ENCODE measurements around the gene COA6.
"Not testable (repeated sequence)": the region's sequence is repeated elsewhere in the genome, so short reads cannot be mapped to it uniquely, and the experiment has no call there.

The COA6 gene

DNA sequence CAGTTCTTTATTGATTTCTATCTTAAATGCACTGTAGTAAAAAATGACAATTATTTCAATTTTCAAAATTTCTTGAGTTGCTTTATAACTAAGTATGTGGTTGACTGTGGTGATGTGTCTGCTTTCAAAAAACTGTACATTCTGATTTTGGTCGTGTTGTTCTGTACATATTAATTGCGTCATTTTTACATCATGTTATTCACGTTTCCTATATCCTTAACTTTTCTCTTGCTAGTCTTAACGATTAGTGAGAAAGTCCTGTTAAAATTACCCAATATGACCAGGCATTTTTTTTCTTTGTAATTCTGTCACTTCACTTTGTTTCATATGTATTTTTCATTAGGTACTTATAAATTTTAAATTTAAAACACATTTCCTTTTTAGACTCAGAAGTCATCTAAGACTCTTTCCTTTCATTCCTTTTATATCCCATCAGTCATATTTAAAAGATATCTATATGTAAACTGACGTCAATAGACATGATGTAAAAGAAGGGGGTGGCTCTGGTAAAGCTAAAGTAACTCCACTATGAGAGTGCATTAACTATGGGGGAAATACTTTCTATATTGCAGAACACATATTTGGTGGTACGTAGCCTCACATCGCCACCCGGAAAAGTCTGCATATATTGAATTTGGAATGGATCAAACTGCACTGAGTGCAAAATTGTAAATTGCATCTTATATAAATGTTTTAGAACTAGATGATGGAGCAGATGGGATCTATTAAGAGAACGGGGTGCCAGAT, 1.1 kb upstream of the COA6 start:
- H3K27ac ChIP-seq: no peak overlapping the region
- H3K36me3 ChIP-seq: peaks cover 27% of the 10 kb centered on the region
- H3K27me3 ChIP-seq (ENCODE audit: insufficient read depth, low read depth, severe bottlenecking): no peaks in the 10 kb centered on the region
- peaks cover 4% of the 10 kb centered on the region for H3K9me3 ChIP-seq (ENCODE audit: severe bottlenecking)
- TF ChIP-seq, protein P1, sequence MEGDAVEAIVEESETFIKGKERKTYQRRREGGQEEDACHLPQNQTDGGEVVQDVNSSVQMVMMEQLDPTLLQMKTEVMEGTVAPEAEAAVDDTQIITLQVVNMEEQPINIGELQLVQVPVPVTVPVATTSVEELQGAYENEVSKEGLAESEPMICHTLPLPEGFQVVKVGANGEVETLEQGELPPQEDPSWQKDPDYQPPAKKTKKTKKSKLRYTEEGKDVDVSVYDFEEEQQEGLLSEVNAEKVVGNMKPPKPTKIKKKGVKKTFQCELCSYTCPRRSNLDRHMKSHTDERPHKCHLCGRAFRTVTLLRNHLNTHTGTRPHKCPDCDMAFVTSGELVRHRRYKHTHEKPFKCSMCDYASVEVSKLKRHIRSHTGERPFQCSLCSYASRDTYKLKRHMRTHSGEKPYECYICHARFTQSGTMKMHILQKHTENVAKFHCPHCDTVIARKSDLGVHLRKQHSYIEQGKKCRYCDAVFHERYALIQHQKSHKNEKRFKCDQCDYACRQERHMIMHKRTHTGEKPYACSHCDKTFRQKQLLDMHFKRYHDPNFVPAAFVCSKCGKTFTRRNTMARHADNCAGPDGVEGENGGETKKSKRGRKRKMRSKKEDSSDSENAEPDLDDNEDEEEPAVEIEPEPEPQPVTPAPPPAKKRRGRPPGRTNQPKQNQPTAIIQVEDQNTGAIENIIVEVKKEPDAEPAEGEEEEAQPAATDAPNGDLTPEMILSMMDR (IDR thresholded peaks at IDR 0.05; ENCODE audit: low read depth, low read length): no peak
- no peak for DNase-seq
- peak overlapping the region; percentile 94 for H3K4me3 ChIP-seq (ENCODE audit: low read depth, low read length)

GRCh38 chr1:234373959-234374254, 651 bp downstream of the COA6 start:
- Histone ChIP-seq H3K27me3 (ENCODE audit: insufficient read depth, low read depth, severe bottlenecking) (no peaks in the 10 kb centered on the region), H3K4me3 (ENCODE audit: low read depth, low read length) (peak overlapping the region; percentile 94), H3K36me3 (peaks cover 42% of the 10 kb centered on the region), H3K9me3 (ENCODE audit: severe bottlenecking) (no peaks in the 10 kb centered on the region), H3K27ac (peak overlapping the region; percentile 88)
- TF ChIP-seq, protein P1 (IDR thresholded peaks at IDR 0.05; ENCODE audit: low read depth, low read length): no peak
- peak; percentile 77 for DNase-seq

GRCh38 chr1:234375672-234376071, 2.4 kb downstream of the COA6 start:
- H3K36me3 ChIP-seq: peaks cover 60% of the 10 kb centered on the region

GRCh38 chr1:234379591-234380109, 6.4 kb downstream of the COA6 start:
- not testable (repeated sequence) for H3K9me3 ChIP-seq (ENCODE audit: severe bottlenecking); DNase-seq; H3K27me3 ChIP-seq (ENCODE audit: insufficient read depth, low read depth, severe bottlenecking); H3K27ac ChIP-seq; H3K4me3 ChIP-seq (ENCODE audit: low read depth, low read length)
- H3K36me3 ChIP-seq: peaks cover 73% of the 10 kb centered on the region

More at GRCh38 chr1:234375672-234376071, 2.4 kb downstream of the COA6 start:
- H3K27ac ChIP-seq: no peak overlapping the region
- no peak overlapping the region for H3K4me3 ChIP-seq (ENCODE audit: low read depth, low read length)
- TF ChIP-seq, protein P1 (IDR thresholded peaks at IDR 0.05; ENCODE audit: low read depth, low read length): no peak
- H3K9me3 ChIP-seq (ENCODE audit: severe bottlenecking): no peaks in the 10 kb centered on the region
- no peaks in the 10 kb centered on the region for H3K27me3 ChIP-seq (ENCODE audit: insufficient read depth, low read depth, severe bottlenecking)
- DNase-seq: no peak

DNA sequence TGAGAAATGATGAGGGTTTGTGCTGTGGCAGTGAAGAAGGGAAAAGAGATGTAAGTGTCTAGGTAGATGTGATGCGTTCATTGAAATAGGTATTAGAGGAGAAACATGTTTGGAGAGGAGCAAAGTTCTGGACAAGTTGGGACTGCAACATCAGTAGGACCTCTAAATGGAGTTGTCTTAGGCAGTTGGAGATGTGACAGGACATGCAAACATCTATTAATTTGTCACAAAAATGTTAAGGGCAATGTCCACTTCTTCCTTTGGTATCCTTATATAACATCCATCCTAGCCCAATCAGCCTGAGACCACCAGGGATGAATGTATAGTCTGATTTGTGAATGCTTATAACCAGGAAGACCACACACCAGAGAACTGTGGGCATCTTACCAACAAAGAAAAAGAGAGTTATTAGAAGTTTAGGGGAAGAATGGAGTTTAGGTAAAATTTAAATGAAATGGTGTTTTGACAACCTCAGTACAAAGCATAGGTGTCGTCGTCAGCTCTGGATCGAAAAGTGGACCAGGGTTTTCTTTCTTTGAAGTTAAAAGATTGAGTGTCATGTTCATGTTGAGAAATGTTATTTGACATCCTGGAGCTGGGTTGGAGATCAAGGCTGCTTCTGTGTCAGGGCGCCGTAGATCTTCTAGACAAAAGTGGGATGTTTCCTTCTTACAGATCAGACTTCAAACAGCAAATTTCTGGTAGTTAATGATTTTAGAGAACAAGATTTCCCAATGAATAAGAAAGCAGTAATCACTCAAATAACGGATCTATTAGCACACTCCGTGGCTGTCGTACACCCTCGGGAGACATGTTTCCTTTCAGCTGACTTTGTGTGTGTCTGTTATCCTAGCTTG, 8.7 kb downstream of the COA6 start:
- no peaks in the 10 kb centered on the region for H3K9me3 ChIP-seq (ENCODE audit: severe bottlenecking)
- H3K27me3 ChIP-seq (ENCODE audit: insufficient read depth, low read depth, severe bottlenecking): no peaks in the 10 kb centered on the region
- no peak for DNase-seq
- no peak overlapping the region for H3K4me3 ChIP-seq (ENCODE audit: low read depth, low read length)
- no peak overlapping the region for H3K27ac ChIP-seq
- TF ChIP-seq, protein P1 (IDR thresholded peaks at IDR 0.05; ENCODE audit: low read depth, low read length): no peak
- H3K36me3 ChIP-seq: peaks cover 58% of the 10 kb centered on the region

DNA sequence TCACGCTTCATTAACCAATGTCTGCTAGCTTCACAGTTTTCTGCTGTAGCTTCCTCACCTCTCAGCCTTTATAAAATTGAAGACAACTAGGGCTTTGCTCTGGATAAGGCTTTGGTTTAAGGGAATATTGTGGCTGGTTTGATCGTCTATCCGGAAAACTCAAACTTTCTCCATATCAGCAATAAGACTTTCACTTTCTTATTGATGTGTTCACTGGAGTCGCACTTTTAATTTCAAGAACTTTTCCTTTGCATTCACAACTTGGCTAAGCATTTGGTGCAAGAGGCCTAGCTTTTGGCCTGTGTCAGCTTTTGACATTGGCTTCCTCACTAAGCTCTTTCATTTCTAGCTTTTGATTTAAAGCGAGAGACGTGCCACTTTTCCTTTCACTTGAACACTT, 12.9 kb downstream of the COA6 start:
- H3K9me3 ChIP-seq (ENCODE audit: severe bottlenecking): no peaks in the 10 kb centered on the region
- TF ChIP-seq, protein P1 (IDR thresholded peaks at IDR 0.05; ENCODE audit: low read depth, low read length): no peak
- peaks cover 29% of the 10 kb centered on the region for H3K36me3 ChIP-seq
- H3K27ac ChIP-seq: no peak overlapping the region
- H3K27me3 ChIP-seq (ENCODE audit: insufficient read depth, low read depth, severe bottlenecking): no peaks in the 10 kb centered on the region
- DNase-seq: no peak
- H3K4me3 ChIP-seq (ENCODE audit: low read depth, low read length): no peak overlapping the region

Measured in WERI-Rb-1 (cell line).